ENCODE data around the gene SPOPL. TPM values are rescaled to one million over a fixed set of nuclear protein-coding genes. Genes with fewer than 3 reads are reported as not detected.

The SPOPL gene
- 10 to 100 TPM; 12.6 to 13.2 TPM for total RNA-seq

GRCh38 chr2:138501425-138502254 lies at the start of gene SPOPL:
Gene SPOPL (plus strand): TSS chr2:138501770. CDS start chr2:138550217, 48,447 bp downstream.

All from activated naive CD4-positive, alpha-beta T cell treated with anti-CD3 and anti-CD28 coated beads, Interleukin-2, amount 10 ng/mL, durations not matched to agents 5 hours and 36 hours (primary cell).